ENCODE data around the gene TNFAIP1.
"Not testable (repeated sequence)": the region's sequence is repeated elsewhere in the genome, so short reads cannot be mapped to it uniquely, and the experiment has no call there.

Gene TNFAIP1, protein sequence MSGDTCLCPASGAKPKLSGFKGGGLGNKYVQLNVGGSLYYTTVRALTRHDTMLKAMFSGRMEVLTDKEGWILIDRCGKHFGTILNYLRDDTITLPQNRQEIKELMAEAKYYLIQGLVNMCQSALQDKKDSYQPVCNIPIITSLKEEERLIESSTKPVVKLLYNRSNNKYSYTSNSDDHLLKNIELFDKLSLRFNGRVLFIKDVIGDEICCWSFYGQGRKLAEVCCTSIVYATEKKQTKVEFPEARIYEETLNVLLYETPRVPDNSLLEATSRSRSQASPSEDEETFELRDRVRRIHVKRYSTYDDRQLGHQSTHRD

DNA sequence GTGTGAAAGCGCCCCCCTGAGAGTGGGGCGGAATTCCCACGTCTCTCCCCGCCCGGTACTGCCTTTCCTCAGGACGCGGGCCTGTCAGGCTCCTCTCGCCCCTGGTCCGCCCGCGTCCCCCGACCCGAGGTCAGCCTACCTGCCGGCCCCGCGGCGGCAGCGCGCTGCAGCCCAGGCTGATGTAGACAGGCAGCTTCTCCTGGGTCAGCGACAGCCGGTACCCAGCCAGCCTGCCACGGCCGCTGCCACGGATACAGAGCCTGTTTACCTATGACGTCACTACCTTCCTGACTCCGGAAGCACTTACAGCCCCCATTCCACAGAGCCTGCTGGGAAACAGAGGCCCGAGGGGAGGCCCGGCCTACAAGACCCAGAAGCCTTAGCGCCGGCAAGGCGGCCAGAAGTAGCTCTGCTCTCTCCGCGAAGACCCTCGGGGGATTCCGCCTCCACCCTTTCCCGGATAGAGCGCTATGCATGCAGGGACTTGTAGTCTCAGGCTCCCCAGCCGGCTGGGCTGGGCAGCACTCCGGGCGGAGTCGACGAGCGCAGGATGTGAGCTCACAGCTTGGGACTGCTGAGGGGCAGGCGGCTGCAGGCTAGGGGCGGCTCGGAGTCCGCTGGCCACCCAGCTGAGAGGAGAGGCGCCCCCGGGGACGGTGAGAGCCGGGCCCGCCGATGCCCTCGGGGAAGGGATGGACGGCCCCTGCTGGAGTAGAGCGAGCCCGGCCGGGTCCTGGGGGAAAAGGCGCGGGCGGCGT lies at the start of gene TNFAIP1, which contains the start of gene IFT20:
TSS of gene TNFAIP1 (plus strand) at position 561 of the 758 bp plus-strand sequence. CDS start 3,761 bp downstream, outside the sequence.
TSS of gene IFT20 (minus strand) at position 272 of the 758 bp plus-strand sequence. CDS start 3,487 bp downstream, outside the sequence.
- peak; percentile 99 for DNase-seq (ENCODE audit: low spot score)

- no peak for DNase-seq (ENCODE audit: low spot score)
These were observed 49.6 kb upstream of the TNFAIP1 start for GRCh38 chr17:28285965-28286364.

GRCh38 chr17:28290703-28291102 lies 44.9 kb upstream of the TNFAIP1 start:
- DNase-seq (ENCODE audit: low spot score) = no peak

- DNase-seq (ENCODE audit: low spot score) = no peak
These were observed 43.7 kb upstream of the TNFAIP1 start for GRCh38 chr17:28291780-28292330.

- DNase-seq (ENCODE audit: low spot score) = not testable (repeated sequence)
These were observed 42.7 kb upstream of the TNFAIP1 start for GRCh38 chr17:28292878-28293277.

GRCh38 chr17:28293994-28294393 lies 41.6 kb upstream of the TNFAIP1 start:
- no peak for DNase-seq (ENCODE audit: low spot score)

- no peak for DNase-seq (ENCODE audit: low spot score)
These were observed 39.6 kb upstream of the TNFAIP1 start for GRCh38 chr17:28295677-28296578.

- no peak for DNase-seq (ENCODE audit: low spot score)
These were observed 37.1 kb upstream of the TNFAIP1 start for GRCh38 chr17:28298449-28298848.

DNA sequence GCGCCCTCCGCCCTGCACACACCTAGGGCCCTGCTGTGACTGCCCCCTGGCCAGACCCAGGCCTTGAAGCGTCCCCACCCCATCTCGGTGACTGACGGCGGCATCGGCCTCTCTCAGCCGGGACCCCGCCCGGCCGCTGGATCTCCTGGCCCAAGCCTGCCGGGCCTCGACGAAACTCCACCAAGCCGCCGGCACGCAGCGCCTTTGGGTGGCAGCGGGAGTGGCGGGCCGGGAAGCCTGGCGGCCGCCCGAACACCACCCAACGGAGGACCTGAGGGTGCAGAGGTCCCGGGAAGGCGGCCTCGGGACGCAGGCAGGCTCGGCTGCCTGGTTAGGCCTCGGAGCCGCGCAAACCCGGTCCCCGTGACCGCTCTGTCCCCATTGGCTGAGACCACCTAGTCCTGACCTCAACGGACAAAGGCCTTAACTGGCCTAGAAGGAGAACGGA lies 28.6 kb upstream of the TNFAIP1 start:
- DNase-seq (ENCODE audit: low spot score) = no peak

DNA sequence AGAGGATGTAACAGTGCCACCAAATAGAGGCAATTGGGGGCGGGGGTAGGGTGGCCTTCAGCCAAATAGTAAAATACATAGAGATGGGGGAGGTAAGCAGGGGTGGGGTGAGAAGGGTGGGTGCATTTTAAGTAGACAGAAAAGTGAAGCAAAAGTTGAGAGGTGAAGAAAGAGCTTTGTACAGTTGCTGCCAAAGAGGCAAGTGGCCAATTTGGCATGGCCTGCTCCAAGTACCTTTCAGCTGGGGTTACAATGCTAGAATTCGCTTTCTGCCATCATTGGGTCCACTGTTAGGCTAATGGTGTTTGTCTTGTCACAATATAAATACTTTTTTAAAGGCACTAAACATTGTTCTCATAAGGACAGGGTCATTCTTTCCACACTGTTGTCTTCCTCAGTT lies 21.7 kb upstream of the TNFAIP1 start:
- DNase-seq (ENCODE audit: low spot score) = no peak

GRCh38 chr17:28315846-28316705 lies 19.5 kb upstream of the TNFAIP1 start:
- DNase-seq (ENCODE audit: low spot score) = no peak

DNA sequence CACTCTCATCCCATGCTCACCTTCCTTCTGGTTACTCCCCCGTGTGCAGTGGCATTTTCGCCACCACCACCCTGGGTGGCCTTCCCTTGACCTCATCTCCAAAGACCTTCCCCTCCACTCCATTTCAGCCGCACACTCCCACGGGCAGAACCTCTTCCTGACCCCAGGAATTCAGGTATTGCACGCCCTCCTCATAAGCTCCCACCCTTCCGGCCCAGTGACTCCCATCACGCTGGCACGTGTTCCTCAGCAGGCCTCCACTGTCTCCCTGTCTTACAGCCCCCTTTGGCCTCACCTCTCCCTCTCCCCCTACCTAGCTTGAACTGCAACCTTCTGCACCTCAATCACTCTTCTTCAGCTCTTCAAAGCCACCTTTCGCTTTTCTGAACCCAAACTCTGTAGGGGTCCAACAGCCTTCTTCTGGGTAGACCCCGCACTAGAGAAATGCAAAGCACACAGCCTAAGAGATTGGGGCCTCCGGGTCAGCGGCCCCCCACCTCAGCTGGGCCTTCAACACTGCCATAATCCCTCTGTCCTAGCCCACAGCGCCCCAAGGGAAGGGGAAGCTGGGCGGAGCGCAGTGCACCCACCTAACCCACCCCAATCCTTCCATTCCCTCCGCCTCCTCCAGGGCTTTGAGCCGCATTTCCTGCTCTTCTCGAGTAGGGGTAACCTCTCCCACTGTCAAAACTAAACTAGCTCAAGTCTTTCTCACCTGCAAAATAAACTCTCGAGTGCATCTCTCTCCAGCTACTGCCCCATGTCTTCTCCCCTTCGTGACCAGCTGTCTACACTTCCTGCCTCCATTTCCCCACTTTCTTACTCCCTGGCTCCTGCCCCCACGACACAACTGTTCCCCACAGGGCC lies 18.2 kb upstream of the TNFAIP1 start:
- no peak for DNase-seq (ENCODE audit: low spot score)

GRCh38 chr17:28317966-28318758 lies 17.4 kb upstream of the TNFAIP1 start:
- no peak for DNase-seq (ENCODE audit: low spot score)

GRCh38 chr17:28318759-28319597 lies 16.6 kb upstream of the TNFAIP1 start, which contains the start of gene TMEM97:
Gene TMEM97, plus strand, starts transcription at chr17:28319200. Its CDS starts 40 bp downstream, at chr17:28319240.
- DNase-seq (ENCODE audit: low spot score) = peak; percentile 94

DNA sequence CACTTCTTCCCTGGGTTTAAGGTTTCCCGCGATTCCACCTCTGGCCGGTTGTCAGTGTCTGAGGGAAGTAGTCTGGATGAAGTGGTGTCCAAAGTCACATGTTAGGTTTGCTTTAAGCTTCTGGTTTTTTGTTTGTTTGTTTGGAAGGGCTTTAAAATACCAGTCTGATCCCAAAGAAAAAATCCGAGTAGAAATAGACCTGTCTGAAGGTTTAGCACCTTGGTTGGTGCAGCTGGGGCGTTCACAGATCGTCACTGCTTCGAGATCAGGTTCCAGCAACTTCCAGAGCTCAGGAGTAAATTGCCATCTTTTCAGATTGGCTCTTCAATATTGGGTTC lies 16.0 kb upstream of the TNFAIP1 start:
- no peak for DNase-seq (ENCODE audit: low spot score)

DNA sequence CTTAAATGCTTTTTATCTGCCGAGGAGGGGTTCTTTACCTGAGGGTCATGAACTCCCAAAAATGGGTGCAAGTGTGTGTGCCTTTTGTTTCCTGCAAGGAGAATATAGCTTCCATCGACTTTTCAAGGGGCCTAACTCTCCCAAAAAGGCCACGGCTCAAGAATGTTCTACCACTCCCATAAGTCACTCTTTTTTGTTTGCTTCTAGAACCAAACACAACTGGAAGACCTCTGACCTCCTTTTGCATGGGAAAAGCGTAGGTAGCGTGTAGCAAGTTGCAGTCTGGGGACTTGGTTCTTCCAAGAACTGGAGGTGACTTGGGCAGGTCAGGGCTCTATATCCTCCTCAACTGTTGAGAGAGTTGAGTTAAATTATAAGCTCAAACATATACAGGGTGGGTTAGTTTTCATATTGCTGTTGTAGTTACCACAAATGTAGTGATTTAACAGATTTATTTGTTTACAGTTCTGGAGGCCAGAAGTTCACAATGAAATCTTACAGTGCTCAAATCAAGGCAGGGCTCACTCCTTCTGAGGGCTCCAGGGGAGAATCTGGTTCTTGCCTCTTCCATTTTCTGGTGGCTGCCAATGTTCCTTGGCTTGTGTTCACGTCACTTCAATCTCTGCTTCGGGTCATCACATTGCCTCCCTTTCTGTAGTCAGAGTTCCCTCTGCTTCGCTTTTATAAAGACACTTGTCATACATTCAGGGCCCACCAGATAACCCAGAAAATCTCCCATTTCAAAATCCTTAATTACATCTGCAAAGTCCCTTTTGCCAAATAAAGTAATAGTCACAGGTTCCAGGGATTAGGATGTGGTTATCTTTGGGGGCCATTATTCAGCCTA lies 15.1 kb upstream of the TNFAIP1 start:
- DNase-seq (ENCODE audit: low spot score) = no peak

DNA sequence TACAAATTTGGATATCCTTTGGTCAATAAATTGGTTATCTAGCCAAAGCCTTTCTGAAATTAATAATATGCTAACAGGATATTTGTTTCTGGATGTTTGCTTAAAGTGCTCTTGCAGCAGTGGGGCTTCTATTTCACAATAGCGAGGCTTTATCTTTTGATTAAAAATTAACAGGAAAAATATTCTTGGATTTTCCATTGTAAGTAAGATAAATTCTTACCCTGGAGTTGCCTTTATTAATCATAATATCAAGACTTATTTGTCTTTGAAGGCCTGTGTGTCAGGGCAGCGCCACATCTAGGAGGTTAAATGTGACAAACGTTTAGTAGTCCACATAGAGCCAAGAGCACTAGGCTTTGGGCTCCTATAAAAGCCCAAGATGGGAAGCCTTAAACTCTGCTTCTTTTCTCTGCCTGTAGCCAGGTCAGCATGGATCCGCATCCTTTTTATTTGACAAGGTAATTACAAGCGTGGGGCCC lies 11.3 kb upstream of the TNFAIP1 start:
- DNase-seq (ENCODE audit: low spot score) = no peak
